GM12892 (cell line): ENCODE results near the gene AUH.

Source experiments
- DNase-seq: peaks from one replicate; pipeline ENCODE4 v3.0.0; 2011; ENCODE audit not compliant: insufficient read length
- FAIRE-seq: peaks from 2 replicates; lab custom pipeline; 2011; peaks lifted over from hg19 to GRCh38; lab: Jason Lieb, UNC
- POLR2A ChIP-seq: IDR thresholded peaks from 2 replicates; pipeline ENCODE4 v1.6.1; 2011; ENCODE audit warnings: low read depth, low read length, control low read depth
- POLR2AphosphoS5 ChIP-seq: IDR thresholded peaks from 2 replicates; pipeline ENCODE4 v1.6.1; 2011; ENCODE audit warnings: low read depth, low read length, control low read depth
- TAF1 ChIP-seq: IDR thresholded peaks from 2 replicates; pipeline ENCODE4 v1.6.1; 2011; ENCODE audit warnings: low read depth, mild to moderate bottlenecking, control low read depth, low read length, borderline replicate concordance

The AUH gene

GRCh38 chr9:91256235-91256634 lies 105.5 kb downstream of the AUH start:
- FAIRE-seq (no peak), DNase-seq (no peak)
- no peak for TF ChIP-seq TAF1
- TF ChIP-seq POLR2AphosphoS5: no peak
- TF ChIP-seq POLR2A: no peak

GRCh38 chr9:91255327-91255726 lies 106.4 kb downstream of the AUH start:
- DNase-seq (no peak), FAIRE-seq (no peak)

GRCh38 chr9:91253488-91253887 lies 108.2 kb downstream of the AUH start:
- no peak for TF ChIP-seq TAF1
- TF ChIP-seq POLR2A: no peak
- no peak for TF ChIP-seq POLR2AphosphoS5
- DNase-seq (no peak), FAIRE-seq (no peak)

More at GRCh38 chr9:91255327-91255726, 106.4 kb downstream of the AUH start:
- TF ChIP-seq TAF1: no peak
- no peak for TF ChIP-seq POLR2AphosphoS5
- no peak for TF ChIP-seq POLR2A

- FAIRE-seq (no peak), DNase-seq (no peak)
- TF ChIP-seq TAF1 (no peak), POLR2AphosphoS5 (no peak), POLR2A (no peak)
Observed at GRCh38 chr9:91248707-91249106, 113.0 kb downstream of the AUH start.

GRCh38 chr9:91247278-91247677 lies 114.4 kb downstream of the AUH start:
- FAIRE-seq (no peak), DNase-seq (no peak)
- TF ChIP-seq POLR2AphosphoS5 (no peak), TAF1 (no peak), POLR2A (no peak)

- TF ChIP-seq POLR2A (no peak), TAF1 (no peak), POLR2AphosphoS5 (no peak)
- no peak for FAIRE-seq
- DNase-seq: no peak
Observed at GRCh38 chr9:91246846-91247245, 114.9 kb downstream of the AUH start.

GRCh38 chr9:91245431-91246313 lies 116.0 kb downstream of the AUH start:
- DNase-seq (no peak), FAIRE-seq (no peak)
- TF ChIP-seq POLR2A (no peak), TAF1 (no peak), POLR2AphosphoS5 (no peak)

GRCh38 chr9:91243029-91243428 lies 118.7 kb downstream of the AUH start:
- FAIRE-seq (no peak), DNase-seq (no peak)
- TF ChIP-seq POLR2A (no peak), TAF1 (no peak), POLR2AphosphoS5 (no peak)

GRCh38 chr9:91241909-91242308 lies 119.8 kb downstream of the AUH start:
- no peak for FAIRE-seq
- TF ChIP-seq POLR2AphosphoS5 (no peak), POLR2A (no peak), TAF1 (no peak)
- no peak for DNase-seq

GRCh38 chr9:91240596-91241165 lies 121.0 kb downstream of the AUH start:
- TF ChIP-seq POLR2A (no peak), POLR2AphosphoS5 (no peak), TAF1 (no peak)
- DNase-seq (no peak), FAIRE-seq (no peak)

- DNase-seq (no peak), FAIRE-seq (no peak)
Observed at GRCh38 chr9:91239367-91240111, 122.2 kb downstream of the AUH start.

GRCh38 chr9:91234523-91234922 lies 127.2 kb downstream of the AUH start:
- FAIRE-seq: no peak
- TF ChIP-seq TAF1 (no peak), POLR2A (no peak), POLR2AphosphoS5 (no peak)
- no peak for DNase-seq

More at GRCh38 chr9:91239367-91240111, 122.2 kb downstream of the AUH start:
- TF ChIP-seq POLR2A (no peak), TAF1 (no peak), POLR2AphosphoS5 (no peak)
